Glutamatergic neuron (in vitro differentiated cells): ENCODE measurements around the gene TMEM80. TPM values are rescaled to one million over a fixed set of nuclear protein-coding genes. Genes with fewer than 3 reads are reported as not detected.

ENCODE experiments used
- DNase-seq: peaks from one replicate; pipeline ENCODE4 v3.0.0; 2022
- H3K27ac Mint-ChIP-seq: one replicate; pipeline ENCODE4 v1.8.0; 2020; ENCODE audit warnings: mild to moderate bottlenecking, mixed read lengths, inconsistent platforms; ENCODE audit not compliant: unreplicated experiment
- H3K27me3 Mint-ChIP-seq: one replicate; pipeline ENCODE4 v1.8.0; 2020; ENCODE audit warnings: mild to moderate bottlenecking, moderate library complexity, mixed read lengths, inconsistent platforms; ENCODE audit not compliant: unreplicated experiment
- H3K36me3 Mint-ChIP-seq: one replicate; pipeline ENCODE4 v1.8.0; 2020; ENCODE audit warnings: mild to moderate bottlenecking, mixed read lengths, inconsistent platforms; ENCODE audit not compliant: unreplicated experiment
- H3K4me1 Mint-ChIP-seq: one replicate; pipeline ENCODE4 v1.8.0; 2020; ENCODE audit warnings: mild to moderate bottlenecking, low read depth, mixed read lengths, inconsistent platforms; ENCODE audit not compliant: unreplicated experiment
- H3K4me3 Mint-ChIP-seq: one replicate; pipeline ENCODE4 v1.8.0; 2020; ENCODE audit warnings: mild to moderate bottlenecking, mixed read lengths, inconsistent platforms; ENCODE audit not compliant: unreplicated experiment
- H3K9me3 Mint-ChIP-seq: one replicate; pipeline ENCODE4 v1.8.0; 2020; ENCODE audit warnings: mild to moderate bottlenecking, moderate library complexity, mixed read lengths, inconsistent platforms; ENCODE audit not compliant: unreplicated experiment
- CTCF ChIP-seq: fragments of 200-600 bp; sonication (generic); IDR thresholded peaks from one replicate; pipeline ENCODE4 v1.5.0; 2021; ENCODE audit not compliant: partially characterized antibody, unreplicated experiment
- total RNA-seq: library from RNA; stranded (reverse); fragmentation: NEBNext Ultra II Directional; extraction: Animal tissue kit (Norgen Biotek cat#: 25700); gene quantifications from one replicate; pipeline ENCODE4 v1.2.1, GENCODE V29; 2021; ENCODE audit not compliant: unreplicated experiment

The TMEM80 gene
- total RNA-seq, 1 donor from 2014 or later: 29.7 TPM

GRCh38 chr11:680476-680875, 15.1 kb upstream of the TMEM80 start:
- DNase-seq: no peak
- no peak overlapping the region for H3K27ac Mint-ChIP-seq
- H3K9me3 Mint-ChIP-seq: no peaks in the 10 kb centered on the region
- H3K4me1 Mint-ChIP-seq: peaks cover 2% of the 10 kb centered on the region
- no peaks in the 10 kb centered on the region for H3K27me3 Mint-ChIP-seq
- H3K36me3 Mint-ChIP-seq: peaks cover 3% of the 10 kb centered on the region
- no peak for TF ChIP-seq CTCF
- H3K4me3 Mint-ChIP-seq: no peak overlapping the region

GRCh38 chr11:680970-681369, 14.6 kb upstream of the TMEM80 start:
- peaks cover 3% of the 10 kb centered on the region for H3K36me3 Mint-ChIP-seq
- peaks cover 2% of the 10 kb centered on the region for H3K4me1 Mint-ChIP-seq
- DNase-seq: no peak
- no peak for TF ChIP-seq CTCF
- H3K4me3 Mint-ChIP-seq: no peak overlapping the region
- H3K27ac Mint-ChIP-seq: no peak overlapping the region
- no peaks in the 10 kb centered on the region for H3K9me3 Mint-ChIP-seq
- H3K27me3 Mint-ChIP-seq: no peaks in the 10 kb centered on the region

GRCh38 chr11:686451-687243, 9.0 kb upstream of the TMEM80 start:
- no peak overlapping the region for H3K27ac Mint-ChIP-seq
- DNase-seq: no peak
- peaks cover 10% of the 10 kb centered on the region for H3K36me3 Mint-ChIP-seq
- H3K27me3 Mint-ChIP-seq: peaks cover 3% of the 10 kb centered on the region
- no peak overlapping the region for H3K4me3 Mint-ChIP-seq
- H3K4me1 Mint-ChIP-seq: peaks cover 4% of the 10 kb centered on the region
- TF ChIP-seq CTCF: no peak
- peaks cover 2% of the 10 kb centered on the region for H3K9me3 Mint-ChIP-seq

- H3K27me3 Mint-ChIP-seq: peaks cover 3% of the 10 kb centered on the region
- no peak for TF ChIP-seq CTCF
- peaks cover 5% of the 10 kb centered on the region for H3K9me3 Mint-ChIP-seq
- no peak overlapping the region for H3K4me3 Mint-ChIP-seq
- H3K36me3 Mint-ChIP-seq: peaks cover 8% of the 10 kb centered on the region
- no peak overlapping the region for H3K27ac Mint-ChIP-seq
- no peak for DNase-seq
- peaks cover 8% of the 10 kb centered on the region for H3K4me1 Mint-ChIP-seq
These were observed 7.9 kb upstream of the TMEM80 start for GRCh38 chr11:687751-688150.

GRCh38 chr11:688681-689080, 6.9 kb upstream of the TMEM80 start:
- Mint-ChIP-seq H3K4me1 (peaks cover 16% of the 10 kb centered on the region), H3K9me3 (peaks cover 11% of the 10 kb centered on the region), H3K27ac (no peak overlapping the region), H3K27me3 (peaks cover 6% of the 10 kb centered on the region), H3K36me3 (peaks cover 8% of the 10 kb centered on the region), H3K4me3 (no peak overlapping the region)
- no peak for DNase-seq
- no peak for TF ChIP-seq CTCF
